HepG2 (cell line): ENCODE measurements around the gene ADIRF. TPM values are rescaled to one million over a fixed set of nuclear protein-coding genes. Genes with fewer than 3 reads are reported as not detected.
"Not testable (repeated sequence)": the region's sequence is repeated elsewhere in the genome, so short reads cannot be mapped to it uniquely, and the experiment has no call there.

Experiments
- ATAC-seq: fragments of 200-7000 bp; cut with Tn5 transposase; 3 replicates; pipeline ENCODE4 v1.9.1; 2020; ENCODE audit warnings: mild to moderate bottlenecking, moderate library complexity
- BruUV-seq: library from RNA; stranded (reverse); fragments of 400-500 nt; replicated peaks from 2 replicates; lab custom pipeline; 2021; lab: Mats Ljungman, UMichigan
- CTCF ChIA-PET: fragments of 300-600 bp; formaldehyde crosslinking; extraction: SDS; loops from one replicate; lab custom pipeline; 2021; ENCODE audit warnings: low total read pairs, inconsistent platforms, low intra/inter-chr PET ratio; lab: Yijun Ruan, JAX
- POLR2A ChIA-PET: fragments of 350-600 bp; sonication (Branson Sonifier 250); formaldehyde crosslinking; loops from one replicate; lab custom pipeline; 2020; ENCODE audit warnings: antibody characterized with exemption, inconsistent platforms; lab: Yijun Ruan, JAX
- DNase-seq: peaks from one replicate; pipeline ENCODE4 v3.0.0-alpha.2; 2015; ENCODE audit warnings: low spot score
- FAIRE-seq: peaks from 3 replicates; lab custom pipeline; 2011; peaks lifted over from hg19 to GRCh38; lab: Jason Lieb, UNC
- H2AFZ ChIP-seq: one replicate; pipeline ENCODE4 v1.6.1; 2011; ENCODE audit warnings: low read length, inconsistent platforms
- H3K27ac ChIP-seq: fragments of 300-600 bp; 3 replicates; pipeline ENCODE4 v1.8.0; 2011; ENCODE audit warnings: mixed run types, mild to moderate bottlenecking, mixed read lengths, low read length, inconsistent platforms; ENCODE audit not compliant: insufficient read depth; ENCODE audit errors: extremely low read length
- H3K27me3 ChIP-seq, 2 experiments: fragments of 200-600 bp in 1 of 2; 2 replicates in 1 of 2; 3 replicates in 1 of 2; pipeline versions ENCODE4 v1.6.0 to v1.8.0; 2011; ENCODE audit warnings: low read length in 2 of 2, mild to moderate bottlenecking in 2 of 2, moderate library complexity in 2 of 2, inconsistent platforms in 1 of 2; ENCODE audit not compliant: insufficient read depth in 2 of 2, control insufficient read depth in 1 of 2
- H3K36me3 ChIP-seq, 2 experiments: fragments of 200-600 bp in 1 of 2; replicated peaks in 1 of 2; 2 replicates in 1 of 2; 3 replicates in 1 of 2; pipeline versions ENCODE4 v1.5.1 to v1.8.0; 2011; ENCODE audit warnings: low read length in 2 of 2, inconsistent platforms in 1 of 2; ENCODE audit not compliant: insufficient read depth in 2 of 2, control insufficient read depth in 1 of 2
- H3K4me1 ChIP-seq: 2 replicates; pipeline ENCODE4 v1.5.1; 2012; ENCODE audit warnings: low read length, inconsistent platforms; ENCODE audit not compliant: insufficient read depth
- H3K4me2 ChIP-seq: 2 replicates; pipeline ENCODE4 v1.6.0; 2011; ENCODE audit warnings: low read depth, low read length, inconsistent platforms
- H3K4me3 ChIP-seq, 3 experiments: fragments of 200-600 bp in 1 of 3; sonication (generic), shearing (Covaris generic) in 1 of 3; replicated peaks in 1 of 3; 2 replicates each; pipeline ENCODE4 v1.5.1; 2011 to 2016; ENCODE audit warnings: low read length in 3 of 3, inconsistent platforms in 2 of 3, low read depth in 2 of 3, mild to moderate bottlenecking in 2 of 3, control low read depth in 1 of 3, mixed read lengths in 1 of 3; ENCODE audit not compliant: insufficient read depth in 1 of 3
- H3K79me2 ChIP-seq: one replicate; pipeline ENCODE4 v1.6.1; 2011; ENCODE audit warnings: low read length, inconsistent platforms; ENCODE audit not compliant: insufficient read depth
- H3K9ac ChIP-seq: 2 replicates; pipeline ENCODE4 v1.6.0; 2011; ENCODE audit warnings: mild to moderate bottlenecking, low read depth, low read length, inconsistent platforms; ENCODE audit not compliant: insufficient read depth
- H3K9me3 ChIP-seq: 2 replicates; pipeline ENCODE4 v1.5.1; 2012; ENCODE audit warnings: mild to moderate bottlenecking, low read length
- H4K20me1 ChIP-seq: 2 replicates; pipeline ENCODE4 v1.6.0; 2011; ENCODE audit warnings: inconsistent platforms, mild to moderate bottlenecking, low read length, moderate library complexity; ENCODE audit not compliant: insufficient read depth
- ATM ChIP-seq: fragments of 450-650 bp; IDR thresholded peaks from 2 replicates; pipeline ENCODE4 v1.7.1; 2017; ENCODE audit warnings: mild to moderate bottlenecking, borderline replicate concordance
- ZBTB49 ChIP-seq: sonication (generic); formaldehyde crosslinking; IDR thresholded peaks from 2 replicates; pipeline ENCODE4 v1.4.0; 2020; ENCODE audit warnings: missing genetic modification reagents, borderline replicate concordance
- ZNF143 ChIP-seq: sonication (generic); formaldehyde crosslinking; IDR thresholded peaks from 2 replicates; pipeline ENCODE4 v1.4.0; 2020; ENCODE audit warnings: missing genetic modification reagents
- ZNF18 ChIP-seq: sonication (generic); formaldehyde crosslinking; IDR thresholded peaks from 2 replicates; pipeline ENCODE4 v1.8.0; 2022; ENCODE audit warnings: mild to moderate bottlenecking, missing genetic modification reagents; ENCODE audit not compliant: insufficient replicate concordance
- ZNF609 ChIP-seq: sonication (generic); formaldehyde crosslinking; IDR thresholded peaks from 2 replicates; pipeline ENCODE4 v1.4.0; 2020; ENCODE audit warnings: mild to moderate bottlenecking, missing genetic modification reagents, borderline replicate concordance
- WGBS: methylation state at CpG from one replicate; pipeline ENCODE4 v1.1.6; 2017; ENCODE audit warnings: low lambda C conversion rate; 5-methylcytosine and 5-hydroxymethylcytosine counted together
- in situ Hi-C: cut with HindIII; loops from 2 replicates; pipeline ENCODE4 v1.10.0; 2017; ENCODE audit warnings: low pct_unique_long_range_greater_than_20kb; ENCODE audit not compliant: extremely low pct_ligation_motif_present
- intact Hi-C: fragments of 100-400 bp; cut with micrococcal nuclease; formaldehyde crosslinking; loops from one replicate; pipeline ENCODE4 v1.10.0; 2022; ENCODE audit not compliant: unreplicated experiment
- polyA plus RNA-seq, 8 experiments: library from polyadenylated mRNA; depleted of rRNA in 3 of 8; stranded (reverse) in 7 of 8; unstranded in 1 of 8; fragments of >200 nt; fragmentation: Illumina TruSeq in 4 of 8; extraction: Trizol in 4 of 8; gene quantifications; 2 replicates each; pipeline versions ENCODE4 v1.2.1 to v1.2.3, GENCODE V29; 2011 to 2016; ENCODE audit warnings: low read depth in 4 of 8, missing spikeins in 1 of 8, mixed read lengths in 1 of 8; ENCODE audit not compliant: insufficient read depth in 1 of 8
- total RNA-seq, 5 experiments: library from RNA; depleted of rRNA; stranded (reverse); fragments of >200 nt; fragmentation: Illumina TruSeq; extraction: Trizol; gene quantifications; 2 replicates each; pipeline ENCODE4 v1.2.3, GENCODE V29; 2016; ENCODE audit warnings: low read depth in 1 of 5

ADIRF gene
- total and polyA plus RNA-seq, 2 of the 13 experiments (the other 11 are each of a cell fraction or from before 2014, with no cell fraction given), result 0.13 to 0.40 TPM

- POLR2A ChIA-PET, H4K20me1 ChIP-seq, in situ Hi-C loops, H3K9ac ChIP-seq, H3K4me3 ChIP-seq, H3K27ac ChIP-seq, intact Hi-C loops, H3K4me2 ChIP-seq, CTCF ChIA-PET, H3K9me3 ChIP-seq, H2AFZ ChIP-seq, H3K79me2 ChIP-seq, H3K36me3 ChIP-seq, FAIRE-seq, H3K4me1 ChIP-seq, ATAC-seq, BruUV-seq, H3K27me3 ChIP-seq, DNase-seq: not testable (repeated sequence)
- WGBS, result 34% methylated on average over 6 of the region's 6 CpGs
Observed at GRCh38 chr10:86999802-87000403, 31.6 kb downstream of the ADIRF start.

- Histone ChIP-seq H3K4me3 (no peak overlapping the region), H3K79me2 (no peaks in the 10 kb centered on the region), H3K36me3 (no peaks in the 10 kb centered on the region), H4K20me1 (no peaks in the 10 kb centered on the region), H3K4me2 (no peak overlapping the region), H3K27ac (no peak overlapping the region), H3K9me3 (no peaks in the 10 kb centered on the region), H3K4me1 (peaks cover 6% of the 10 kb centered on the region; the same call in 1 of the 2 replicates), H2AFZ (no peak overlapping the region), H3K27me3 (no peaks in the 10 kb centered on the region; a peak in 1 of 5 replicates), H3K9ac (no peak overlapping the region)
- POLR2A ChIA-PET, result no interaction called here
- DNase-seq (peak; percentile 3), FAIRE-seq (no peak), ATAC-seq (peak; percentile 46; the same call in 1 of the 3 replicates)
- CTCF ChIA-PET, result no interaction called here
- no TSS peak for BruUV-seq
- 12% methylated on average over 3 of the region's 3 CpGs for WGBS
- in situ Hi-C loops, result no loop called here
- intact Hi-C loops, result no loop called here
- TF ChIP-seq ZNF143 (CRISPR knock-in tag) (no peak), ZNF18 (CRISPR knock-in tag) (no peak), ZBTB49 (CRISPR knock-in tag) (no peak), ZNF609 (no peak), ATM (no peak)
Observed at GRCh38 chr10:87000491-87000890, 32.2 kb downstream of the ADIRF start.
